Stimulated activated CD8-positive, alpha-beta memory T cell treated with anti-CD3 and anti-CD28 coated beads, Interleukin-4, amount 100 ng/mL, for 24 hours (primary cell): ENCODE results near the gene HRG.
"Not testable (repeated sequence)": the region's sequence is repeated elsewhere in the genome, so short reads cannot be mapped to it uniquely, and the experiment has no call there.

Experiments
- DNase-seq: peaks from one replicate; pipeline ENCODE4 v3.0.0-alpha.2; 2020; ENCODE audit warnings: low read depth

Gene HRG

DNA sequence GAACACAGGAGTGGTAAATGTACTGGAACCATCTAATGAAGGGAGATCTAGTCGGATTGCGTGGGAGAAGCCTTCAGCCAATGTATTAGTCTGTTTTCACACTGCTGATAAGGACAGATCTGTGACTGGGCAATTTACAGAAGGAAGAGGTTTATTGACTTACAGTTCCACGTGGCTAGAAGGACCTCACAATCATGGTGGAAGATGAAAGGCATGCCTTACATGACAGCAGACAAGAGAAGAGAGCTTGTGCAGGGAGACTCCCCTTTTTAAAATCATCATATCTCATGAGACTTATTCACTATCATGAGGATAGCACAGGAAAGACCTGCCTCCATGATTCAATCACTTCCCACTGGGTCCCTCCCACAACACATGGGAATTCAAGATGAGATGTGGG is 17.0 kb downstream of the HRG start:
- DNase-seq, result no peak

DNA sequence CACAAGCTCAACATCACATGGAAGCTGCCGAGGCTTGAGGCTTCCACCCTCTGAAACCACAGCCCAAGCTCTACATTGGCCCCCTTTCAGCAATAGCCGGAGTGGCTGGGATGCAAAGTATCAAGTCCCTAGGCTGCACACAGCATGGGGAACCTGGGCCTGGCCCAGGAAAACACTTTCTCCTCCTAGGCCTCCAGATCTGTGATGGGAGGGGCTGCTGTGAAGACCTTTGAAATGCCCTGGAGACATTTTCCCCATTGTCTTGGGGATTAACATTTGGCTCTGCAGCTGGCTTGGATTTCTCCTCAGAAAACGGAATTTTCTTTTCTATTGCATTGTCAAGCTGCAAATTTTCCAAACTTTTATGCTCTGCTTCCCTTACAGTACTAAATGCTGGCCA is 18.2 kb downstream of the HRG start:
- no peak for DNase-seq

DNA sequence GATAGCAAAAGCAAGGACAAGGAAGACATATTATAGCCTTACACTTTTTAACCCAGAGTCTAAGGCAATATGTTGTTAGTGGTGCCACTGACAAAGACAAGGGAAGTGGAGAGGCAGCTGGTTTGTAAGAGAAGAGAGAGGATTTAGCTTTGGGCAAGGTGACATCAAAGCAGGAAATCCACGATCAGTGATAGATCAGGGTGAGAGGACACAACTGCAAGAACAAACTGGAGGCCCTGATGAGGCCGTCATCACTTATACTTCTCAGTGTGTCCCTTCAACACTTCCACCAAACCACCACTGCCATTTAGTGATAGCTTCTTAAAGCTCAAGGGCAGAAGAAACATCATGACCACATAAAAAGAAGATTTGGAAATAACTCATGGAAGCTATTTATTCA is 20.7 kb downstream of the HRG start:
- DNase-seq, result not testable (repeated sequence)

DNA sequence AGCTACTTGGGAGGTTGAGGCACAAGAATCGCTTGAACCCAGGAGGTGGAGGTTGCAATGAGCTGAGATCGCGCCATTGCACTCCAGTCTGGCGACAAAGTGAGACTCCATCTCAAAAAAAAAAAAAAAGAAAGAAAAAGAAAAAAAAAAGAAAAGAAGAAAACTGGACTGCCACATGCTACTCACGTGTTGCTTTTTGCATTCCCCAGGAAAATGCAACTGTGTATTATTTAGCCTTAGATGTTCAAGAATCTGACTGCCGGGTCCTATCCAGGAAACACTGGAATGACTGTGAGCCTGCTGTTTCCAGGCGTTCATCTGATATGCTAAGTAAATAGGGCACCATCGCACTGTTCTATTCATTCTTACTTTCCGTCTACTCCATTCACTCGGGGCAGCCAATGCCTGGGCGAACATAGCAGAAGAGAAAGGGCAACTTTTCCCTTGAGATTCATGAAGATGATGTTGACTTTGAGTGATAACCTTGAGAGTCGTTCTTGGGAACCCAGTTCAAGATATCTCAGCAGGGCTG is 21.4 kb downstream of the HRG start:
- DNase-seq, result no peak

DNA sequence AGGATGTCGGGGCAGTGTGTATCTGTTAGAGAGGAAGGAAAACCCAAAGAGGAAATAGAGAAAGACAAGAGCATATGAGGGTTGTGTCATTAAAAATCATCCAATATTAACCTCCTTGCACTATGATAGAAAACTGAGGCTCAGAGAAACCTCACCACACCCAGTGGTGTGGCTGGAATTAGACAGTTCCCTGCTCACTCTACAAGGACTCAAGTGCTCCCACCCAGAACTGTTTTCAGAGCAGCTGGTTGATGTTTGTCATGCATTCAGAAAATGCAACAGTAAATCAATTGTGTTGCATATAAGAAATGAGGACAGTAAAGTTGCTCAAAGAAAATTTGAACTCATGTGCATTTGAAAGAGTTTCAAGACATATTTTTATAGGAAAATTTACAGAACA is 24.5 kb downstream of the HRG start:
- not testable (repeated sequence) for DNase-seq

DNA sequence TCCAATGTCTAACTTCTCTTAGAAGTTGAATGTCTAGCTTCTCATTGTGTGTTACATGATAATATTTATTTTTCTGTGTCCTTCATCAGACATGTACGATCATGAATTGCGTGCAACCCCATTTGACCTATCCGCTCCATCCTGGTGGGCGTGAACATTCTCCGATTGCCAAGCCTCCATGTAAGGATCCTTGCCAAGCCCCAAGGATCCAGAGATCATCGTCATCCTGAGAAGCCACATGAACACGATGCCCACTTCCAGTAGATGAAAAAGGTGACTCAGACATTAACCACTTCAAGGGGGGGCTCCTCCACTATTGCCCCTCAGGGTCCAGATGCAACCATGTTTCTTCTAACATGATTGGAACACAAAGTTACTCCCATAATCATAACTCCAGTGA is 25.9 kb downstream of the HRG start:
- DNase-seq, result no peak

DNA sequence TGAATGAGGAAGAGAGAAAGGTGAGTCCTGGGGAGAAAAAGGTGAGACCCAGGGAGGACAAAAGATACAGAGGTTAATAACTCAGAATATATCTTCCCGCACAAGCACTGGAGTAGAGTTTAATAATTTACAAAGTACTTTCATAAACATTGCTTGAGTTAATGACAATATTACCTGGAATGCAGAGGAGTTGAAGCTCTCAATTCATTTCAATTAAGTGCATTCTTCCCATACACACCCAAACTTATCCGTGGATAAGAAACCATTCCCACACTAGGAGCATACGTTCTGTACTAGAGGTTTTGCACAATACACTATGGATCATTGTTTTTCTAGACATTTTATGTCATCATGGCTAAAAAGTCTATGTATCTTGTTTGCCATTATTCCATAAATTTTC is 28.0 kb downstream of the HRG start:
- DNase-seq, result no peak

DNA sequence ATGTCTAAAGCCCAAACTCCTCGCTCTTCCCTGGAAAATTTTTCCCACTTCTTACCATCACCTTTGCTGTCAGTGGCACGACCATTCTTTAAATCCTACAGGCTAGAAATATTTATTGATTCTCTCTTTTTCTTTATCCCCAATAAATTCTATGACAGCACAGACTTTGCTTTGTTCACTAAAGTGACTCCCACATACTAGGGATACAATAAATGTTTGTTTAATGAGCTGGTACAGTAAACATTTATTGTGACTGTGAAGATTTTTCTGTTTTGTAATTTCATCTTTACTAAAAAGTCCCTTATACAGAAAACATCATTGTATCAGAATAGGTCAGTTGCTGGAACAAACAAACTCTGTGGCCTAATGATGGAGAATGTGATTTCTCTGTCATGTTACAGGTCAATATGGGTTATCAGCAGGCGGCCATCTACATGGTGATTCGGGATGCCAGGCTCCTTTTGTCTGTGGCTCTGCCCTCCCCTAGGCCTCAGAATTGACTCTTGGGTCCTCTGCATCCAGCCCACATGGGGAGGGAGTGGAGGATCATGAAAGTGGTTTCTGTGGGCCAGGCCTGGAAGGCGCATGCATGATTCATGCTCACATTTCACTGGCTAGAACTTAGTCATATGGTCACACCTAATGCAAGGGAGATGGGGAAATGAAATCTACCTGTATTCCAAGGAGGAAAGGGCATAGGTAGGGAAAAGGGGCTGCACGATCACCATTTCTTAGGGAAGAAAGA is 28.6 kb downstream of the HRG start:
- no peak for DNase-seq

DNA sequence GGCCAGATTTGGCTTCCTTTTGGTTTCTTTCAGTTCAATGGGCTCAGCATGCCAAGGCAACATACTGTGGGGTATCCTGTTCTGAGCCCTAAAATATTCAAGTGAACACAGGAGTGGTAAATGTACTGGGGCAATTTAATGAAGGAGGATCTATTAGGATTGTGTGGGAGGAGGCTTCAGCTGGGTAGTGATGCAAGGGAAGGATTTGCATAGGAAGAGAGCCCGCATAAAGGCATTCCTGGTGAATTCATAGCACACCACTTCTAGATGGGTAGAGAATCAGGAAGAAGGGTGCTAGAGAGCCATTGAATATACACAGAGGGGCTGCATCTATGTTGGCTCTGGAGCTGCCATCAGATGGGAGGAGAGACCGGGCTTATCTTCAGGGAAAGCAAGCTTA is 30.7 kb downstream of the HRG start:
- no peak for DNase-seq

DNA sequence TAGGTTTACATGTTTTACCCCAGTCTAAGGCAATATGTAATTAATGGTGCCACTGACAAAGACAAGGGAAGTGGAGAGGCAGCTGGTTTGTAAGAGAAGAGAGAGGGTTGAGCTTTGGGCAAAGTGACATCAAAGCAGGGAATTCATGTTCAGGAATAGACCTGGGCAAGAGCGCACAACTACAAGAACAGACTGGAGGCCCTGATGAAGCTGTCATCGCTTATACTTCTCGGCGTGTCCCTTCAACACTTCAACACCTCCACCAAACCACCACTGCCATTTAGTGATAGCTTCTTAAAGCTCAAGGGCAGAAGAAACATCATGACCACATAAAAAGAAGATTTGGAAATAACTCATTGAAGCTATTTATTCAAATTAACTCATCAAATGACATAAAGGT is 31.7 kb downstream of the HRG start:
- DNase-seq, result no peak

DNA sequence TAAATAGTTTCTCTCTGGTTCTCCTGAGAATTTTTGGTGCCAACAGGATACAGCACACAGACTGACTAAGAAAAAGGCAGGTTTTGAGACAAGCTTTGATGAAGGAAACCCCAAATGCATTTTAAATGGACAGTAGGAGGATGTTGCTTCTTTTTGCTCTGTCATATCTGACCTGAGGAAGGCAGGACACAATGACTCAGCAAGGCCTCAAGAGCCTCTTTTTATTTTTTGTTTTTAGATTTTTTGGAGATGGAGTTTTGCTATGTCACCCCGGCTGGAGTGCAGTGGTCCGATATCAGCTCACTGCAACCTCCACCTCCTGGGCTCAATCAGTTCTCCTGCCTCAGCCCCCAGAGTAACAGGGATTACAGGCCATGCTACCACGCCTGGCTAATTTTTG is 34.5 kb downstream of the HRG start:
- no peak for DNase-seq

DNA sequence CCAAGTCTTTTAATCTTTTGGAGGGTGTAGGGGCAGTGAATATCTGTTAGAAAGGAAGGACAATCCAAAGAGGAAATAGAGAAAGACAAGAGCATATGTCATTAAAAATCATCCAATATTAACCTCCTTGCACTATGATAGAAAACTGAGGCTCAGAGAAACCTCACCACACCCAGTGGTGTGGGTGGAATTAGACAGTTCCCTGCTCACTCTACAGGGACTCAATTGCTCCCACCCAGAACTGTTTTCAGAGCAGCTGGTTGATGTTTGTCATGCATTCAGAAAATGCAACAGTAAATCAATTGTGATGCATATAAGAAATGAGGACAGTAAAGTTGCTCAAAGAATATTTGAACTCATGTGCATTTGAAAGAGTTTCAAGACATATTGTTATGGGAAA is 36.6 kb downstream of the HRG start:
- DNase-seq, result not testable (repeated sequence)

DNA sequence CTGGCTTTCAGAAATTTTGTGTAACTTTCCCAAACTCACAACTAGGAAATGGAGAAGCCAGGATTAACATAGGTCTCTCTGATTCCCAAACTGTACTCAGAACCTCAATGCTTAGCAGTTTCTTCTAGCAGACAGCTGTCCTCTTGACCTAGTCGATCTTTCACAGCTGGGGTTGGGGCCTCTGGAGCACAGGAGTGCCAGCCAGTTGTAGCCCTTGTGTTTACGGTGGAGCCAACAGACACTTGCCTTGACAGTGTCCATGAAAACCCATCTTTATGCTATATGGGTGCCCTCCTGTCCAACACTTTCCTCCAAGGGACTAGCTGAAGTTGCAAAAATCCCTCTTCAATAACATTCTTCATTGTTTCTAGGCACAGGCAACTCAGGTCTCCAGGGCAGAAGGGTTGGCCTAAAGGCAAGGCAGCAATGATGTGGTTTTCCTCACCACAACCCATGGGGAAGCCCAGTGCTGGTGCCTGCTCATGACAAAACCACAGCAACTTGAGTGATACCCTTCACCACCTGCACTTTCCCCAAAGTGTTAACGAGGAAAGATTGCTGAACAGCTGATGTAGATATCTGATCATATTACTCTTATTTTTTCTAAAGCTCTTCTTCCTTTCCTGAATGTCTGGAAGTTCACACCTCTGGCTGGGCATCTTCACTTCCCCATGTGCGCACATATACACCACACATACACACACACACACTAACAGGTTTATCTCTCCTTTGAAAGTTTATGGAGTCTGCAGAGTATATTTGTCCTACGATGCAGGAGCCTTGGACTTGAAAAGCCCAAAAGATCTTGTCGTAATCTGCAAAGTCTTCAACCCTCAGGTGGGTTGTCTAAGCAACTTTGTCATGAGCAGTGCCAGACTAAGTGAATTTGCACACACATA is 40.3 kb downstream of the HRG start:
- DNase-seq, result peak; percentile 22

DNA sequence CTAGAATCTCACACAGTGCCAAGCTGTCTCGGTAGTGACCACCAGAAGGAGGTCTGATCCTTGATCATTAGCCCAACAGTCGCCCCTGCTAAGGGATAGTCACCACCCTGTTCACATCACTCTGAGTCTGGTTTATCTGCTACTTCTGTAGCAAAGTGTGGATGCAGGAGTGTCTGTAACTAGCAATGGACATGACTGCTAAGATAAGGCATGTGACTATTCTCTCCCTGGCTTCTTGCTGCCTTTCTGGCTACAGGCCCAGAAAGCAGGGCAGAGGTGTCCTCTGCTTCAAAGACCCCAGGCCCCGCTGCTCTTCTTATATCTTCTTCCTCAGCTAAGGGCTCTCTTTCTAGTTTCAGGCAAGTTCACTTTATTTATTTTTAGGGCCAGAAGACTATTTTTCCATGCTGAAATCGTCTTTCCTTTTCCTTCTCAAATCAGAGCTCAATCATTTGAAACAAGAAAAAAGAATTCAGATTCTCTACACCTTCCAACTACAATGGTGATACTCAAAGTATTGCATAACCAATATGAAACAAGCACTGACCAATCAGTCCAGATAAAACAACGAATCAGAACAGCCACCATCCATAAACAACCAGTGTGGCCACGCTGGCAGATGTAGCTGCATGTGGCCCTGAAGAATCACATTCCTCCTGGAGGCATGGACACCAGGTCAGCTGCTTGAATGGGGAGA is 43.3 kb downstream of the HRG start:
- no peak for DNase-seq

DNA sequence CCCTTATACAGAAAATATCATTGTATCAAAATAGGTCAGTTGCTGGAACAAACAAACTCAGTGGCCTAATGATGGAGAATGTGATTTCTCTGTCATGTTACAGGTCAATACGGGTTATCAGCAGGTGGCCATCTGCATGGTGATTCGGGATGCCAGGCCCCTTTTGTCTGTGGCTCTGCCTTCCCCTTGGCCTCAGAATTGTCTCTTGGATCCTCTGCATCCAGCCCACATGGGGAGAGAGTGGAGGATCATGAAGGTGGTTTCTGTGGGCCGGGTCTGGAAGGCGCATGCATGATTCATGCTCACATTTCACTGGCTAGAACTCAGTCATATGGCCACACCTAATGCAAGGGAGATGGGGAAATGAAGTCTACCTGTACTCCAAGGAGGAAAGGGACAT is 44.9 kb downstream of the HRG start:
- not testable (repeated sequence) for DNase-seq

DNA sequence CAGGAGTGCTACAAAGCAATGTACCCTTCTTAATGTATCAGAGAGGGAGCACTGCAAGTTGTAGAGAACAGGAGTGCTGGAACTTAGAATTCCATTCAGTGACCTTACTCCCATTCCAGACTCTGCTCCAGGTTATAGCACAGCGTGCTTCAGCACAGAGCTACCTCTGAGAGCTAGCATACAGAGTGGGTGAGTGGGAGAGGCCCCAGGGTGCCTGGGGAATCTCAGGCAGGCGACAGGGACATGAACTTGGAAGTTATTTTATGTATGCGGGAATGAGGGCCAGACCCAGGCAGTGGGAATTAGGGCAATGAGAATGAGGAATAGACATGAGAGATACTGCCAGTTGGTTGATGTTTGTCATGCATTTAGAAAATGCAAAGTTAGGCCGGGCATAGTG is 47.7 kb downstream of the HRG start:
- no peak for DNase-seq

DNA sequence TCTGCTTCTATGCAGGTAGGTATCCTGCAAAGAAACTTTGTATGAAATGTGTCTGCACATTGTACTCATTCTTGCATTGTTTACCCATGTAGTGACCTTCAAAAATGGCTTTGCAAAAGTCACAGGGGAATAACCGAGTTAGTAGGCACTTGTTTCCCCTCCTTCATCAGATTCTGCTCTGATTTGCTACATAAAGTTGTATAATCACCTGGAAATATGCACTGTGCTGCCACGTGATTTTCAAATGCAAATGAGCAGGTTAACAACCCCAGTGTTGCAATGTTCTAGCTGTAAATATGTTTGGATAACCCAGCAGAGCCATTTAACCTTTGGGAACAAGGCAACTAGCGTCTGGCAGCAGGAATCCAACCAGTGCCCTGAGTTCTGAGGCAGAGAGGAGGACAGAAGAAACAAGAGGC is 51.2 kb downstream of the HRG start, which contains the start of gene KNG1:
KNG1 (plus strand) TSS at position 321 of the 419 bp plus-strand sequence. CDS start 184 bp downstream, outside the sequence.
- DNase-seq, result no peak

DNA sequence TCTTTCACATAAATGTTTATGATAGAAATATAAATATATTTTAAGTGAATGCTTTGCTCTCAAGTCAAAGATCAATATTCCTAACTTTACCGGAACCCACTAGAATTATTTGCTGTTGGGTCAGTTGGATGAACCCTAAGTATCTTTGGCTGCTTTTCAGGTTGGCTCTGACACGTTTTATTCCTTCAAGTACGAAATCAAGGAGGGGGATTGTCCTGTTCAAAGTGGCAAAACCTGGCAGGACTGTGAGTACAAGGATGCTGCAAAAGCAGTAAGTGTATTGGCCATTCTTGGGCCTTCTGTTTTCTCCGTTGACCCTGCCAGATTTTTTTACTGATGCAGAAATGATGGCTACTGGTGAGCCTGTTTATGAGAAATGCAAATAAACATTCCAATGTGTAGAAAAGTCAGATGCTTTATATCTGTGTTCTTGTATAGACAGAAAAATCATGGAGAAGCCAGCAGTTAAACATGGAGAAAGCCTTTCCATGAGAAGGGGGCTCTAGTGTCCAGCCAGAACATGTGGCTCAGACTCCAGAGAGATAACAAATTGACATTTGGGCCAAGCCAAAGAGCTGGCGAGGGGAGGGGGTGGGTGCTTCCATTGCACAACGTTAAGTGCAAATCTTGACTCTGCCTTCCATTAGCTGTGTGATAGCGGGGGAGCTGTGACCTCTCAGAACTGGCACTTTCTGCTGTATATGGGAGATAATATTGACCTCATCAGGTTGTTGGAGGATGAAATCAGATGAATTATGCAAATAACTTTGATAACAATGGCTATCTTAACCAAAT is 54.3 kb downstream of the HRG start:
- no peak for DNase-seq

DNA sequence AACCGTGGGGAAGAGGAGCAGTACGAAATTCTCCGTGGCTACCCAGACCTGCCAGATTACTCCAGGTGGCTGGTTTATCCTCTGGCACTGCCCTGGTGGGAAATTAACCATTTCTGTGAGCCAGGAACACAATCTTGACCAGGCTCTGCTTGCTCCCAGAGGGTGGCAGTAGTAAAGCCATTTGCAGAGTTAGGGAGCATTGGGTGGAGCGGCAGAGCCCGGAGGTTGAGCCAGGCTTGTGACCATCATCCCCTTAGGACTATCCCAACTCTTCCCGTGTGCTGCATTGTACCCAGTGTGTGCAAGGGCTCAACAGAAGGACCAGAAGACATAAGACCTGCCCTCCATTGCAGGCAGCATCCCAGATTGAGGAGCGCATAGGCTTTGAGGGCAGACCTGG is 56.6 kb downstream of the HRG start:
- no peak for DNase-seq

DNA sequence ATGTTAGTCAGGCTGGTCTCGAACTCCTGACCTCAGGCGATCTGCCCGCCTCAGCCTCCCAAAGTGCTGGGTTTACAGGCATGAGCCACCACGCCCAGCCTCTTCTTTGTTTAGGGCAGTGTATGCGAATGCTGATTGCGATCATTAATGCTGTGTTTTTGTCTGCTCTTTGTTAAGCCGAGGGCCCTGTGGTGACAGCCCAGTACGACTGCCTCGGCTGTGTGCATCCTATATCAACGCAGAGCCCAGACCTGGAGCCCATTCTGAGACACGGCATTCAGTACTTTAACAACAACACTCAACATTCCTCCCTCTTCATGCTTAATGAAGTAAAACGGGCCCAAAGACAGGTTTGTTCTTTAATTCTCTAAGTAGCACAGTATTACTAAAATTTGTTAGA is 59.1 kb downstream of the HRG start:
- no peak for DNase-seq
